Pancreas (tissue), 10 donors: ENCODE results near the gene GBP5. TPM values are rescaled to one million over a fixed set of nuclear protein-coding genes. Genes with fewer than 3 reads are reported as not detected.
"Not testable (repeated sequence)": the region's sequence is repeated elsewhere in the genome, so short reads cannot be mapped to it uniquely, and the experiment has no call there.

Experiments
- ATAC-seq, 4 donors: fragments of 200-7000 bp; cut with Tn5 transposase; one replicate each; pipeline versions ENCODE4 v1.8.0 to v1.9.1; 2020; ENCODE audit warnings: mild to moderate bottlenecking in 4 of 4, moderate library complexity in 4 of 4
- DNase-seq, 6 donors: peaks; one replicate each; pipeline ENCODE4 v3.0.0-alpha.2; 2020
- FAIRE-seq: peaks from 2 replicates; lab custom pipeline; 2012; peaks lifted over from hg19 to GRCh38; lab: Jason Lieb, UNC
- H3K27ac ChIP-seq, 4 donors: fragments of 200-600 bp; sonication (generic); 1 replicate in 3 of 4; 2 replicates in 1 of 4; pipeline versions ENCODE4 v1.5.0 to v1.8.0; 2020
- H3K27me3 ChIP-seq, 4 donors: fragments of 200-600 bp; one replicate each; pipeline ENCODE4 v1.8.0; 2021
- H3K36me3 ChIP-seq, 3 donors: fragments of 200-600 bp; sonication (generic) in 1 of 3; one replicate each; pipeline versions ENCODE4 v1.5.0 to v1.8.0; 2020 to 2021
- H3K4me1 ChIP-seq, 3 donors: fragments of 200-600 bp; one replicate each; pipeline ENCODE4 v1.8.0; 2021
- H3K4me3 ChIP-seq, 4 donors: fragments of 200-600 bp; sonication (generic) in 2 of 4; one replicate each; pipeline versions ENCODE4 v1.5.0 to v1.8.0; 2020 to 2021
- H3K9me3 ChIP-seq, 4 donors: fragments of 200-600 bp; one replicate each; pipeline ENCODE4 v1.8.0; 2021
- WGBS, 2 donors: extraction: QIAGEN DNeasy Blood & Tissue Kit; methylation state at CpG; one replicate each; pipeline ENCODE4 v1.1.7; 2013; 5-methylcytosine and 5-hydroxymethylcytosine counted together
- intact Hi-C, 3 donors: fragments of 100-400 bp; cut with DNase I; formaldehyde crosslinking; loops; one replicate each; pipeline versions ENCODE4 v1.11.1 to v1.14.2; 2022
- polyA plus RNA-seq, 2 donors: library from polyadenylated mRNA; stranded (reverse); fragments of 200-250 nt; gene quantifications; one replicate each; pipeline ENCODE4 v1.2.3, GENCODE V29; 2013
- total RNA-seq, 6 donors: library from RNA; stranded (reverse); fragmentation: NEBNext Ultra II Directional in 4 of 6; extraction: Animal tissue kit (Norgen Biotek cat#: 25700) in 4 of 6; gene quantifications; one replicate each; pipeline versions ENCODE4 v1.2.1 to v1.2.4, GENCODE V29; 2021 to 2023
- TF ChIP-seq, protein P1 (sequence below), 4 donors: fragments of 200-600 bp; sonication (generic) in 3 of 4; IDR thresholded peaks; one replicate each; pipeline versions ENCODE4 v1.5.0 to v1.8.0; 2021; ENCODE audit warnings: antibody characterized with exemption in 4 of 4
- donor health status: healthy with polysubstance abuse.
- donor health status: DM: no; HTN: no; CAD: no; lungs with moderate emphysema.
- donor health status: DM: no; HTN: no; CAD: no.
- donor health status: control.
- donor health status: control.
- donor health status: Bipolar disorder and iron deficiency.
- donor health status: DM: yes; HTN: yes; CAD: no.
- donor health status: DM: no; HTN: no; CAD: no.
- donor health status: DM: no; HTN: no; CAD: no.
- donor health status: DM: yes; HTN: yes; CAD: no.

Gene GBP5
- total RNA-seq (1 to 10 TPM in 1 of 6 donors, under 1 TPM in 5; 0.20 to 1.4 (median 0.63) TPM), polyA plus RNA-seq (under 1 TPM; 0.16 to 0.19 TPM)

- H3K9me3 ChIP-seq, FAIRE-seq, H3K27me3 ChIP-seq, intact Hi-C loops, DNase-seq, H3K36me3 ChIP-seq, H3K27ac ChIP-seq, H3K4me1 ChIP-seq, H3K4me3 ChIP-seq: not testable (repeated sequence)
- WGBS, 2 donors: 81 to 86% methylated on average over 16 of the region's 16 CpGs
- ATAC-seq: peak in 2 of 4 donors; percentile 53 to 62
Observed at GRCh38 chr1:89272269-89273041, at the start of gene GBP5. TSS of gene GBP5 (minus strand) at chr1:89272860. CDS start at chr1:89269555, 3,305 bp downstream.

- intact Hi-C loops: no loop called here
- H3K9me3 ChIP-seq: no peaks in the 10 kb centered on the region
- H3K27me3 ChIP-seq: no peaks in the 10 kb centered on the region
- ATAC-seq: no peak
- H3K36me3 ChIP-seq: no peaks in the 10 kb centered on the region
- WGBS, 2 donors: 34 to 57% methylated on average over 1 of the region's 1 CpG
- H3K27ac ChIP-seq: no peak overlapping the region
- no peak for FAIRE-seq
- no peaks in the 10 kb centered on the region for H3K4me1 ChIP-seq
- DNase-seq: no peak
- H3K4me3 ChIP-seq: no peak overlapping the region
- TF ChIP-seq, protein P1, sequence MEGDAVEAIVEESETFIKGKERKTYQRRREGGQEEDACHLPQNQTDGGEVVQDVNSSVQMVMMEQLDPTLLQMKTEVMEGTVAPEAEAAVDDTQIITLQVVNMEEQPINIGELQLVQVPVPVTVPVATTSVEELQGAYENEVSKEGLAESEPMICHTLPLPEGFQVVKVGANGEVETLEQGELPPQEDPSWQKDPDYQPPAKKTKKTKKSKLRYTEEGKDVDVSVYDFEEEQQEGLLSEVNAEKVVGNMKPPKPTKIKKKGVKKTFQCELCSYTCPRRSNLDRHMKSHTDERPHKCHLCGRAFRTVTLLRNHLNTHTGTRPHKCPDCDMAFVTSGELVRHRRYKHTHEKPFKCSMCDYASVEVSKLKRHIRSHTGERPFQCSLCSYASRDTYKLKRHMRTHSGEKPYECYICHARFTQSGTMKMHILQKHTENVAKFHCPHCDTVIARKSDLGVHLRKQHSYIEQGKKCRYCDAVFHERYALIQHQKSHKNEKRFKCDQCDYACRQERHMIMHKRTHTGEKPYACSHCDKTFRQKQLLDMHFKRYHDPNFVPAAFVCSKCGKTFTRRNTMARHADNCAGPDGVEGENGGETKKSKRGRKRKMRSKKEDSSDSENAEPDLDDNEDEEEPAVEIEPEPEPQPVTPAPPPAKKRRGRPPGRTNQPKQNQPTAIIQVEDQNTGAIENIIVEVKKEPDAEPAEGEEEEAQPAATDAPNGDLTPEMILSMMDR (IDR thresholded peaks at IDR 0.05): no peak
Observed at GRCh38 chr1:89322402-89322801, 49.7 kb upstream of the GBP5 start.

GRCh38 chr1:89312572-89312971 lies 39.9 kb upstream of the GBP5 start:
- ATAC-seq (no peak), FAIRE-seq (no peak), DNase-seq (no peak)
- H3K36me3 ChIP-seq: no peaks in the 10 kb centered on the region
- TF ChIP-seq, protein P1 (IDR thresholded peaks at IDR 0.05): no peak
- no peak overlapping the region for H3K27ac ChIP-seq
- H3K9me3 ChIP-seq: no peaks in the 10 kb centered on the region
- intact Hi-C loops: no loop called here
- no peaks in the 10 kb centered on the region for H3K27me3 ChIP-seq
- no peak overlapping the region for H3K4me3 ChIP-seq
- H3K4me1 ChIP-seq: no peaks in the 10 kb centered on the region

DNA sequence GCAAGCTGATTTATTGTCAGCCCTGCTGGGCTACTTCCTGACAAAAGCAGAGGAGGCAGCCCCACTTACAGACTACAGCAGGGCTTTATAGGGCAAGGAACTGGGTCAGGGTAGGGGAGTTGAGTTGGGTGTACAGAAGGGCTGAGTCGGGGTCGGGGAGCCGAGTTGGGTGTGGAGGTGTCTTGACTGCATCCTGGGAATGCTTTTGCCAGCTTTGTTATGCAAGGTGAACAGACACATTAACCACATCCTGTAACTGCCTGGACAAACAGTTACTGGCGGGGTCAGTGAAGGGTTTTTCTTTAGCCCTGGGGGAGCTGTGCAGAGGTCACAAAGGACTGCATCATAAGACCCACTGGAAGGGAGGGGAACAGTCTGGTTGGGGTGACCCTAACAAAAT lies 39.1 kb upstream of the GBP5 start:
- Histone ChIP-seq H3K4me1 (no peaks in the 10 kb centered on the region), H3K9me3 (no peaks in the 10 kb centered on the region), H3K4me3 (no peak overlapping the region), H3K27me3 (no peaks in the 10 kb centered on the region), H3K27ac (no peak overlapping the region), H3K36me3 (no peaks in the 10 kb centered on the region)
- FAIRE-seq: no peak
- intact Hi-C loops: no loop called here
- ATAC-seq: no peak
- DNase-seq: no peak
- TF ChIP-seq, protein P1 (IDR thresholded peaks at IDR 0.05): no peak
- 58 to 64% methylated on average over 4 of the region's 4 CpGs for WGBS, 2 donors

GRCh38 chr1:89310976-89311375 lies 38.3 kb upstream of the GBP5 start:
- H3K4me1 ChIP-seq: no peaks in the 10 kb centered on the region
- intact Hi-C loops: no loop called here
- H3K4me3 ChIP-seq: no peak overlapping the region
- DNase-seq (no peak), ATAC-seq (no peak), FAIRE-seq (no peak)
- TF ChIP-seq, protein P1 (IDR thresholded peaks at IDR 0.05): no peak
- H3K27me3 ChIP-seq: no peaks in the 10 kb centered on the region
- H3K9me3 ChIP-seq: no peaks in the 10 kb centered on the region
- no peaks in the 10 kb centered on the region for H3K36me3 ChIP-seq
- H3K27ac ChIP-seq: no peak overlapping the region
